DND-41 (cell line): ENCODE data around the gene EVI5L.

Experiments
- ATAC-seq: fragments of 200-7000 bp; cut with Tn5 transposase; 3 replicates; pipeline ENCODE4 v1.9.1; 2021; ENCODE audit warnings: low read depth; ENCODE audit not compliant: insufficient read depth
- DNase-seq: peaks from one replicate; pipeline ENCODE4 v3.0.0-alpha.2; 2020
- H2AFZ ChIP-seq: 2 replicates; pipeline ENCODE4 v1.6.0; 2012; ENCODE audit warnings: low read depth, low read length
- H3K27ac ChIP-seq: 2 replicates; pipeline ENCODE4 v1.5.1; 2012; ENCODE audit warnings: low read length, inconsistent platforms
- H3K27me3 ChIP-seq: fragments of 200-600 bp; sonication (generic); 2 replicates; pipeline ENCODE4 v1.6.0; 2012; ENCODE audit warnings: low read length, mild to moderate bottlenecking, inconsistent platforms; ENCODE audit not compliant: insufficient read depth, poor library complexity
- H3K36me3 ChIP-seq: 2 replicates; pipeline ENCODE4 v1.5.1; 2012; ENCODE audit warnings: low read length, inconsistent platforms; ENCODE audit not compliant: insufficient read depth
- H3K4me1 ChIP-seq: 2 replicates; pipeline ENCODE4 v1.5.1; 2012; ENCODE audit warnings: mild to moderate bottlenecking, low read length; ENCODE audit not compliant: insufficient read depth
- H3K4me2 ChIP-seq: 2 replicates; pipeline ENCODE4 v1.6.0; 2012; ENCODE audit warnings: mild to moderate bottlenecking, moderate library complexity, low read length, inconsistent platforms; ENCODE audit not compliant: insufficient read depth
- H3K4me3 ChIP-seq, 2 experiments: fragments of 200-600 bp in 1 of 2; shearing (Covaris generic) in 1 of 2; 2 replicates each; pipeline ENCODE4 v1.5.1; 2012 to 2016; ENCODE audit warnings: inconsistent platforms in 2 of 2, low read length in 2 of 2, mild to moderate bottlenecking in 2 of 2, low read depth in 1 of 2, moderate library complexity in 1 of 2
- H3K79me2 ChIP-seq: 2 replicates; pipeline ENCODE4 v1.6.0; 2012; ENCODE audit warnings: low read length, inconsistent platforms; ENCODE audit not compliant: insufficient read depth
- H3K9ac ChIP-seq: 2 replicates; pipeline ENCODE4 v1.6.0; 2012; ENCODE audit warnings: low read depth, mild to moderate bottlenecking, inconsistent platforms, low read length, moderate library complexity
- H3K9me3 ChIP-seq: 2 replicates; pipeline ENCODE4 v1.5.1; 2012; ENCODE audit warnings: low read length, moderate library complexity, mild to moderate bottlenecking, inconsistent platforms; ENCODE audit not compliant: insufficient read depth, severe bottlenecking
- H4K20me1 ChIP-seq: 2 replicates; pipeline ENCODE4 v1.6.0; 2012; ENCODE audit warnings: low read length; ENCODE audit not compliant: insufficient read depth
- EZH2 ChIP-seq: IDR thresholded peaks from 3 replicates; pipeline ENCODE4 v1.6.1; 2012; ENCODE audit warnings: borderline replicate concordance, low read depth, mild to moderate bottlenecking, moderate library complexity, low read length, inconsistent platforms; ENCODE audit not compliant: severe bottlenecking
- TF ChIP-seq, protein P1 (sequence below): IDR thresholded peaks from 2 replicates; pipeline ENCODE4 v1.5.1; 2012; ENCODE audit warnings: borderline replicate concordance, low read length, moderate library complexity, mild to moderate bottlenecking; ENCODE audit not compliant: poor library complexity, severe bottlenecking; ENCODE audit errors: extremely low read depth

EVI5L gene

DNA sequence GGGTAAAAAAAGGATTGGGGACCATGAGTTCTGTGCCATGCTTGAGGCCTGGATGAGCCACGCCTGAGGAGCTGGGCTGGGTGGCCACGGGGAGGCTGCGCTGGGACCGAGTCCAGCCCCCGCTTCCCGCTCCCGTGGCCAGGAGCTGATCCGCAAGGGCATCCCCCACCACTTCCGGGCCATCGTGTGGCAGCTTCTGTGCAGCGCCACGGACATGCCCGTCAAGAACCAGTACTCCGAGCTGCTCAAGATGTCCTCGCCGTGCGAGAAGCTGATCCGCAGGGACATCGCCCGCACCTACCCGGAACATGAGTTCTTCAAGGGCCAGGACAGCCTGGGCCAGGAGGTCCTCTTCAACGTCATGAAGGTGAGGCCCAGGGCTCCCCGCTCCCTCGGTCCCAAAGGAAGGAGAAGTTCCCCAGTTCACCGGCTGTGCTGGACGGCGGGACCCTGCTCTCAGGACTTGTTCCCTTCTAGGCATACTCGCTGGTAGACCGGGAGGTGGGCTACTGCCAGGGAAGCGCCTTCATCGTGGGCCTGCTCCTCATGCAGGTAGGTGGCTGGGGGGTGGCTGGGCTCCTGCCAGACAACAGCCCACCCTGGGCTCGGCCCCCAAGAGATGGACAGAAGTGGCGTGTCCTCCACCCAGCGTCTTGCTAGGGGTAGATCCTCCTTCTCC is 18.9 kb downstream of the EVI5L start:
- Histone ChIP-seq H4K20me1 (peaks cover 11% of the 10 kb centered on the region), H3K9me3 (no peaks in the 10 kb centered on the region), H3K27me3 (no peaks in the 10 kb centered on the region), H3K36me3 (no peaks in the 10 kb centered on the region; the same call in 1 of the 2 replicates), H3K4me3 (no peak overlapping the region), H3K4me1 (no peaks in the 10 kb centered on the region), H2AFZ (no peak overlapping the region), H3K9ac (no peak overlapping the region), H3K79me2 (no peaks in the 10 kb centered on the region), H3K4me2 (no peak overlapping the region), H3K27ac (no peak overlapping the region)
- ATAC-seq (no peak), DNase-seq (no peak)
- TF ChIP-seq, protein P1, sequence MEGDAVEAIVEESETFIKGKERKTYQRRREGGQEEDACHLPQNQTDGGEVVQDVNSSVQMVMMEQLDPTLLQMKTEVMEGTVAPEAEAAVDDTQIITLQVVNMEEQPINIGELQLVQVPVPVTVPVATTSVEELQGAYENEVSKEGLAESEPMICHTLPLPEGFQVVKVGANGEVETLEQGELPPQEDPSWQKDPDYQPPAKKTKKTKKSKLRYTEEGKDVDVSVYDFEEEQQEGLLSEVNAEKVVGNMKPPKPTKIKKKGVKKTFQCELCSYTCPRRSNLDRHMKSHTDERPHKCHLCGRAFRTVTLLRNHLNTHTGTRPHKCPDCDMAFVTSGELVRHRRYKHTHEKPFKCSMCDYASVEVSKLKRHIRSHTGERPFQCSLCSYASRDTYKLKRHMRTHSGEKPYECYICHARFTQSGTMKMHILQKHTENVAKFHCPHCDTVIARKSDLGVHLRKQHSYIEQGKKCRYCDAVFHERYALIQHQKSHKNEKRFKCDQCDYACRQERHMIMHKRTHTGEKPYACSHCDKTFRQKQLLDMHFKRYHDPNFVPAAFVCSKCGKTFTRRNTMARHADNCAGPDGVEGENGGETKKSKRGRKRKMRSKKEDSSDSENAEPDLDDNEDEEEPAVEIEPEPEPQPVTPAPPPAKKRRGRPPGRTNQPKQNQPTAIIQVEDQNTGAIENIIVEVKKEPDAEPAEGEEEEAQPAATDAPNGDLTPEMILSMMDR = no peak
- TF ChIP-seq EZH2 = no peak

DNA sequence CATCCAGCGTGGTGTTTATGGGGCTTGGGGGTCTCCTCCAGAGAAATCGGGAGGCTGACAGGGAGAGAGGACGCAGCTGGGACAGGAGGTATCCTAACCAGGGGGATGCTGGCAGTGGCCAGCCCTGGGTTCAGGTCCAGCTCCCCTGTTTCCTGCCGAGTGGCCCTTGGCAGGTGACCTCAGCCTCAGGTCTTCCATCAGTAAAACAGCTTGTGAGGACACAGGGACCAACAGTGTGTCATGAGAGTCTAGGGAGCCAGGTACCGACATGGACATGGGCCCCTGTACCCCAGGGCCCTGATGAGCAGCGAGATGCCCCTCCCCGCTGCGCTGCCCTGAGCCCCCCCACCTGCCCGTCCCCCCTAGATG is 19.6 kb downstream of the EVI5L start:
- ATAC-seq = no peak
- no peaks in the 10 kb centered on the region; the same call in 1 of the 2 replicates for H3K36me3 ChIP-seq

DNA sequence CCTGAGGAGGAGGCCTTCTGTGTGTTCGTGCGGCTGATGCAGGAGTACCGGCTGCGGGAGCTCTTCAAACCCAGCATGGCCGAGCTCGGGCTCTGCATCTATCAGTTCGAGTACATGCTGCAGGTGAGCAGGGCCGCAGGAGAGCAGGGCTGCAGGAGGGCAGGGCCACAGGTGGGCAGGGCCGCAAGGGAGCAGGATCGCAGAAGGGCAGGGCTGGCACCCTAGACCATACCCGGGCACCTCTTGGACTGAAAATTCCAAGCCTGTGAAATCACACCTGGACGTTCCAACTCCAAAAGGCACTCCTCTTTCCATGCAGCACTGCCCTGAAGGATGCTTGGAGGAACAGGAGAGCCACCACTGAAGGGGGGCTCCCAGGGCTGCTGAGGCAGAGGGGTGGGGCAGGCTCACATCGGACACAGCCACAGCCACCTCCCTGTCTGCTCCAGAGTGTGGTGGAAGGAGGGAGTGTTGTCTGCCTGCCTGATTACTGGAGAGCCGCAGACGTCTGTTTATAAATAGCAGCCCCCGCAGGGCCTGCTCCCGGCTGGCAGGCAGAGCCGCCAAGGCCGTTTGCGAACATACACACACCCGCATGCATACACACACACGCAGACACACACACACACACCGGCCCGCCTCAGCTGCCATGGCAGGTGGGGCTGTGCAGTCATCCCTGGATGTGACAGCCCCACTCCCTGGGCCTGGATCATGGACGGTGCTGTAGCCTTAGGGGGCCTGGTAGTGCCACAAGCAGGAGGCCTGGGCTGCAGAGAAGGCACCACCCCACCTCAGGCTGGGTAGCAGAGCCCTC is 20.2 kb downstream of the EVI5L start:
- ATAC-seq = no peak
- peaks cover 10% of the 10 kb centered on the region for H4K20me1 ChIP-seq
- no peak overlapping the region for H3K27ac ChIP-seq
- H3K36me3 ChIP-seq = no peaks in the 10 kb centered on the region; the same call in 1 of the 2 replicates
- no peaks in the 10 kb centered on the region for H3K27me3 ChIP-seq
- H3K4me1 ChIP-seq = no peaks in the 10 kb centered on the region
- H3K9ac ChIP-seq = no peak overlapping the region
- H3K79me2 ChIP-seq = no peaks in the 10 kb centered on the region
- TF ChIP-seq, protein P1 = no peak
- no peak for TF ChIP-seq EZH2
- no peak overlapping the region for H3K4me2 ChIP-seq
- no peak overlapping the region for H2AFZ ChIP-seq
- DNase-seq = no peak
- no peaks in the 10 kb centered on the region for H3K9me3 ChIP-seq
- no peak overlapping the region for H3K4me3 ChIP-seq

More for the DNA sequence above, 19.6 kb downstream of the EVI5L start:
- Histone ChIP-seq H3K79me2 (no peaks in the 10 kb centered on the region), H3K9me3 (no peaks in the 10 kb centered on the region), H3K4me2 (no peak overlapping the region), H3K4me3 (no peak overlapping the region), H3K27ac (no peak overlapping the region), H3K9ac (no peak overlapping the region), H2AFZ (no peak overlapping the region), H3K27me3 (no peaks in the 10 kb centered on the region), H4K20me1 (peaks cover 11% of the 10 kb centered on the region), H3K4me1 (no peaks in the 10 kb centered on the region)
- no peak for TF ChIP-seq EZH2
- TF ChIP-seq, protein P1 = no peak
- DNase-seq = no peak
